A172 (cell line): ENCODE results near the gene FARP1. TPM values are rescaled to one million over a fixed set of nuclear protein-coding genes. Genes with fewer than 3 reads are reported as not detected.
A peak's percentile ranks its signal among the peaks of the same experiment; 100 is the strongest.

Experiments used
- DNase-seq: peaks from one replicate; pipeline ENCODE4 v3.0.0-alpha.2; 2015; ENCODE audit warnings: low spot score
- total RNA-seq: library from RNA; depleted of rRNA; stranded (reverse); fragments of >200 nt; shearing (Covaris generic); gene quantifications from 2 replicates; pipeline ENCODE4 v1.2.3, GENCODE V29; 2014

Gene FARP1
- total RNA-seq, 1 experiment from 2014 or later, result 18.2 TPM

GRCh38 chr13:98480915-98481877 lies 338.3 kb downstream of the FARP1 start:
- DNase-seq, result no peak

GRCh38 chr13:98482476-98483444 lies 339.9 kb downstream of the FARP1 start:
- no peak for DNase-seq

GRCh38 chr13:98483601-98484288 lies 340.9 kb downstream of the FARP1 start:
- no peak for DNase-seq

- peak; percentile 98 for DNase-seq
These were observed 341.7 kb downstream of the FARP1 start for GRCh38 chr13:98484289-98485219.

- no peak for DNase-seq
These were observed 342.7 kb downstream of the FARP1 start for GRCh38 chr13:98485561-98485960.

- DNase-seq, result no peak
These were observed 343.5 kb downstream of the FARP1 start for GRCh38 chr13:98486412-98486811.

- no peak for DNase-seq
These were observed 344.1 kb downstream of the FARP1 start for GRCh38 chr13:98487016-98487415.

GRCh38 chr13:98487522-98487921 lies 344.6 kb downstream of the FARP1 start:
- no peak for DNase-seq

- no peak for DNase-seq
These were observed 345.8 kb downstream of the FARP1 start for GRCh38 chr13:98488736-98489135.

- no peak for DNase-seq
These were observed 346.7 kb downstream of the FARP1 start for GRCh38 chr13:98489446-98490194.

- no peak for DNase-seq
These were observed 347.4 kb downstream of the FARP1 start for GRCh38 chr13:98490195-98490836.

GRCh38 chr13:98490866-98491265 lies 348.0 kb downstream of the FARP1 start:
- no peak for DNase-seq

GRCh38 chr13:98492335-98493041 lies 349.6 kb downstream of the FARP1 start:
- no peak for DNase-seq

- DNase-seq, result no peak
These were observed 350.3 kb downstream of the FARP1 start for GRCh38 chr13:98493042-98493712.

GRCh38 chr13:98494769-98495168 lies 351.9 kb downstream of the FARP1 start:
- no peak for DNase-seq

- DNase-seq, result no peak
These were observed 353.0 kb downstream of the FARP1 start for GRCh38 chr13:98495627-98496478.

GRCh38 chr13:98496479-98496791 lies 353.5 kb downstream of the FARP1 start:
- DNase-seq, result no peak
